K562 (cell line): ENCODE measurements around the gene C10orf53.

Experiments
- BRCA1 ChIP-seq, 2 experiments: fragments of 450-650 bp in 1 of 2; sonication (generic) in 1 of 2; formaldehyde crosslinking in 1 of 2; IDR thresholded peaks; 2 replicates each; pipeline versions ENCODE4 v1.5.0 to v1.6.1; 2017 to 2020; ENCODE audit warnings: mild to moderate bottlenecking in 1 of 2, missing genetic modification reagents in 1 of 2
- GABPB1 ChIP-seq: sonication (generic); formaldehyde crosslinking; IDR thresholded peaks from 2 replicates; pipeline ENCODE4 v1.8.0; 2022; ENCODE audit warnings: mild to moderate bottlenecking, missing genetic modification reagents
- JUN ChIP-seq, 2 experiments: sonication (generic) in 1 of 2; formaldehyde crosslinking in 1 of 2; IDR thresholded peaks; 2 replicates each; pipeline versions ENCODE4 v1.6.1 to v1.8.0; 2012 to 2022; ENCODE audit warnings: borderline replicate concordance in 2 of 2, mild to moderate bottlenecking in 2 of 2, improper control_type of control experiment in 1 of 2, low read depth in 1 of 2, low read length in 1 of 2, missing genetic modification reagents in 1 of 2
- MGA ChIP-seq: fragments of 450-650 bp; IDR thresholded peaks from 2 replicates; pipeline ENCODE4 v1.6.1; 2016; ENCODE audit warnings: mild to moderate bottlenecking, moderate library complexity
- NFYB ChIP-seq: IDR thresholded peaks from 2 replicates; pipeline ENCODE4 v1.6.1; 2011; ENCODE audit warnings: mild to moderate bottlenecking, moderate library complexity; ENCODE audit not compliant: insufficient read length; ENCODE audit errors: extremely low read depth
- SAP30 ChIP-seq: fragments of 200-600 bp; sonication (generic); IDR thresholded peaks from 2 replicates; pipeline ENCODE4 v1.6.1; 2012; ENCODE audit warnings: borderline replicate concordance, low read depth, mild to moderate bottlenecking, moderate library complexity, low read length, control low read depth, inconsistent platforms; ENCODE audit not compliant: insufficient read depth, poor library complexity, severe bottlenecking
- SNAPC5 ChIP-seq: fragments of 250-450 bp; sonication (Bioruptor Pico); IDR thresholded peaks from 2 replicates; pipeline ENCODE4 v1.8.0; 2021; ENCODE audit warnings: moderate library complexity, mild to moderate bottlenecking, inconsistent platforms
- TARDBP ChIP-seq: fragments of 450-650 bp; IDR thresholded peaks from 2 replicates; pipeline ENCODE4 v1.6.1; 2016
- THRA ChIP-seq: fragments of 450-650 bp; IDR thresholded peaks from 2 replicates; pipeline ENCODE4 v1.6.1; 2017; ENCODE audit warnings: mild to moderate bottlenecking, moderate library complexity
- ZBTB33 ChIP-seq: sonication (generic); formaldehyde crosslinking; IDR thresholded peaks from 2 replicates; pipeline ENCODE4 v1.8.1; 2023; ENCODE audit warnings: mild to moderate bottlenecking, missing genetic modification reagents

- no peak for TF ChIP-seq BRCA1 (IDR thresholded peaks at IDR 0.05)
- TF ChIP-seq BRCA1 (CRISPR knock-in tag; IDR thresholded peaks at IDR 0.05): no peak
- no peak for TF ChIP-seq ZBTB33 (CRISPR knock-in tag)
- TF ChIP-seq THRA: no peak
- no peak for TF ChIP-seq TARDBP
- TF ChIP-seq MGA: no peak
- no peak for TF ChIP-seq JUN (IDR thresholded peaks at IDR 0.05; ENCODE audit: borderline replicate concordance, low read depth, low read length)
- TF ChIP-seq JUN (CRISPR knock-in tag; IDR thresholded peaks at IDR 0.05; ENCODE audit: borderline replicate concordance): no peak
- TF ChIP-seq NFYB: no peak
- TF ChIP-seq SAP30: no peak
- no peak for TF ChIP-seq GABPB1 (CRISPR knock-in tag)
- TF ChIP-seq SNAPC5 (CRISPR knock-in tag): no peak
These were observed 25.3 kb upstream of the C10orf53 start for GRCh38 chr10:49654036-49654693.
